K562 (cell line): ENCODE results near the gene MRPL40. TPM values are rescaled to one million over a fixed set of nuclear protein-coding genes. Genes with fewer than 3 reads are reported as not detected.

Experiments used
- BRCA1 ChIP-seq, 2 experiments: fragments of 450-650 bp in 1 of 2; sonication (generic) in 1 of 2; formaldehyde crosslinking in 1 of 2; IDR thresholded peaks; 2 replicates each; pipeline versions ENCODE4 v1.5.0 to v1.6.1; 2017 to 2020; ENCODE audit warnings: mild to moderate bottlenecking in 1 of 2, missing genetic modification reagents in 1 of 2
- CBX3 ChIP-seq, 2 experiments: IDR thresholded peaks; 1 replicate in 1 of 2; 2 replicates in 1 of 2; pipeline ENCODE4 v1.6.1; 2012; ENCODE audit warnings: inconsistent platforms in 2 of 2, low read length in 2 of 2, borderline replicate concordance in 1 of 2, control low read depth in 1 of 2
- CHAMP1 ChIP-seq: fragments of 450-650 bp; IDR thresholded peaks from 2 replicates; pipeline ENCODE4 v1.6.1; 2016; ENCODE audit warnings: mild to moderate bottlenecking
- ELK1 ChIP-seq: sonication (generic); formaldehyde crosslinking; IDR thresholded peaks from 2 replicates; pipeline ENCODE4 v1.8.1; 2022; ENCODE audit warnings: missing genetic modification reagents
- HSF4 ChIP-seq: fragments of 250-450 bp; sonication (Bioruptor Pico); IDR thresholded peaks from 2 replicates; pipeline ENCODE4 v2.1.2; 2022; ENCODE audit warnings: mild to moderate bottlenecking, moderate library complexity, borderline replicate concordance
- THAP7 ChIP-seq: fragments of 250-450 bp; sonication (Bioruptor Pico); IDR thresholded peaks from 2 replicates; pipeline ENCODE4 v1.5.0; 2021
- TOE1 ChIP-seq, 2 experiments: fragments of 450-650 bp in 1 of 2; sonication (generic) in 1 of 2; formaldehyde crosslinking in 1 of 2; IDR thresholded peaks; 2 replicates each; pipeline versions ENCODE4 v1.7.1 to v1.8.0; 2016 to 2022; ENCODE audit warnings: borderline replicate concordance in 2 of 2, mild to moderate bottlenecking in 2 of 2, antibody characterized with exemption in 1 of 2, inconsistent platforms in 1 of 2, low read depth in 1 of 2, missing genetic modification reagents in 1 of 2, moderate library complexity in 1 of 2
- ZBTB1 ChIP-seq: sonication (generic); formaldehyde crosslinking; IDR thresholded peaks from 2 replicates; pipeline ENCODE4 v1.8.1; 2023; ENCODE audit warnings: missing genetic modification reagents, low read depth, mild to moderate bottlenecking, borderline replicate concordance
- ZC3H4 ChIP-seq: sonication (generic); formaldehyde crosslinking; IDR thresholded peaks from 2 replicates; pipeline ENCODE4 v1.9.0; 2021; ENCODE audit warnings: missing genetic modification reagents, borderline replicate concordance
- polyA plus RNA-seq, 8 experiments: library from polyadenylated mRNA; depleted of rRNA in 4 of 8; stranded (reverse) in 5 of 8; unstranded in 3 of 8; fragments of >200 nt; fragmentation: Nextera tagmentation in 2 of 8; fragmentation: Illumina TruSeq in 1 of 8; extraction: Ambion mirVana in 2 of 8; extraction: Trizol in 1 of 8; gene quantifications; 2 replicates each; pipeline versions ENCODE4 v1.2.1 to v1.2.3, GENCODE V29; 2011 to 2014; ENCODE audit warnings: inconsistent platforms in 1 of 8, missing spikeins in 1 of 8
- total RNA-seq, 7 experiments: library from RNA; depleted of rRNA in 6 of 7; stranded (reverse); fragments of >200 nt in 6 of 7; fragmentation: Illumina TruSeq in 2 of 7; extraction: Trizol in 2 of 7; gene quantifications; 2 replicates each; pipeline versions ENCODE4 v1.2.1 to v1.2.3, GENCODE V29; 2011 to 2021; ENCODE audit warnings: low replicate concordance in 1 of 7

Gene MRPL40
- total and polyA plus RNA-seq, 9 of the 15 experiments (the other 6 are each of a cell fraction or from before 2014, with no cell fraction given), result 132 to 652 (median 208) TPM

GRCh38 chr22:19466126-19466716 is 33.9 kb downstream of the MRPL40 start (continued):
- TF ChIP-seq BRCA1 (IDR thresholded peaks at IDR 0.05), result no peak
- peak; percentile 96 for TF ChIP-seq BRCA1 (CRISPR knock-in tag; IDR thresholded peaks at IDR 0.05)
- TF ChIP-seq TOE1 (IDR thresholded peaks at IDR 0.05; ENCODE audit: borderline replicate concordance), result no peak
- peak; percentile 77; the same call in 1 of the 2 replicates for TF ChIP-seq TOE1 (CRISPR knock-in tag; IDR thresholded peaks at IDR 0.05; ENCODE audit: borderline replicate concordance, low read depth)
- no peak for TF ChIP-seq CHAMP1
- peak in 1 of 2 experiments; percentile 68; a peak in 1 of 3 replicates for TF ChIP-seq CBX3 (IDR thresholded peaks at IDR 0.05; ENCODE audit: borderline replicate concordance in 1 of 2, low read length in 2 of 2)
- peak; percentile 91 for TF ChIP-seq ZC3H4
- 0 out of 2 replicates have a peak, but pooled peaks have one; percentile 23 for TF ChIP-seq THAP7 (CRISPR knock-in tag)
- TF ChIP-seq ELK1 (CRISPR knock-in tag), result 0 out of 2 replicates have a peak, but pooled peaks have one; percentile 30
- no peak for TF ChIP-seq HSF4 (CRISPR knock-in tag)
- TF ChIP-seq ZBTB1, result 0 out of 2 replicates have a peak, but pooled peaks have one; percentile 41
